ENCODE results near the gene ATP9B.

The ATP9B gene

DNA sequence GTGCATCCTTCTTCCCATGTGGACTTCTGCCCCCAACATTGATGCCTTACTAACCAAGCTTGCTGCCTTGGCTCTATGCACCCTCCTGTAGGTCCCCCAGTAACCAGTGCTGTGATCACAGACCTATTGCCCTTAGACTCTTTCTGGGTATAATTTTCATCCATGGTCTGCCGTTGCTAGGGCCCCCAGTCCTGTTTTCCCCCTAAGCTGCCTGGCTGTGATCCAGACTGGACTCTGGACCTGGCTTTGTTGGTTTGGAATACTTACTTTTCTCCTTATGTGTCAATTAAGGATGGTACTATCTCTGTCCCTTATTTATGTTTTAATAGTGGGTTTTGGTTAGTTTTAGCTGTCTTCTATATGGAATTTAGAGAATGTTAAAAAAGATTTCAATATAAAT lies 26.0 kb downstream of the ATP9B start:
- TF ChIP-seq YY1 (IDR thresholded peaks at IDR 0.05; ENCODE audit: insufficient read depth, insufficient read length) (no peak), SUZ12 (IDR thresholded peaks at IDR 0.05; ENCODE audit: extremely low read depth, insufficient read depth, insufficient read length) (no peak), ZNF274 (IDR thresholded peaks at IDR 0.05; ENCODE audit: low read depth, low read length) (no peak)
- no peaks in the 10 kb centered on the region for H3K9me3 ChIP-seq (ENCODE audit: insufficient read depth, low read length)
- no peak overlapping the region for H3K9ac ChIP-seq (ENCODE audit: insufficient read length, low read depth)
- H3K36me3 ChIP-seq (ENCODE audit: insufficient read depth, insufficient read length, low read length) = peaks cover 2% of the 10 kb centered on the region
- H3K4me1 ChIP-seq (ENCODE audit: insufficient read depth, insufficient read length) = no peaks in the 10 kb centered on the region
- no peak for DNase-seq (ENCODE audit: low read depth, low spot score)
- no peaks in the 10 kb centered on the region for H3K27me3 ChIP-seq (ENCODE audit: insufficient read depth, insufficient read length)
- H3K4me3 ChIP-seq (ENCODE audit: insufficient read length, low read depth) = no peak overlapping the region

GRCh38 chr18:79100944-79101343 lies 31.8 kb downstream of the ATP9B start:
- no peaks in the 10 kb centered on the region for H3K4me1 ChIP-seq (ENCODE audit: insufficient read depth, insufficient read length)
- no peak for TF ChIP-seq YY1 (IDR thresholded peaks at IDR 0.05; ENCODE audit: insufficient read depth, insufficient read length)
- TF ChIP-seq ZNF274 (IDR thresholded peaks at IDR 0.05; ENCODE audit: low read depth, low read length) = no peak

GRCh38 chr18:79102886-79103285 lies 33.7 kb downstream of the ATP9B start:
- H3K27me3 ChIP-seq (ENCODE audit: insufficient read depth, insufficient read length) = no peaks in the 10 kb centered on the region
- TF ChIP-seq SUZ12 (IDR thresholded peaks at IDR 0.05; ENCODE audit: extremely low read depth, insufficient read depth, insufficient read length) = no peak
- no peak for DNase-seq (ENCODE audit: low read depth, low spot score)

More at GRCh38 chr18:79100944-79101343, 31.8 kb downstream of the ATP9B start:
- H3K9ac ChIP-seq (ENCODE audit: insufficient read length, low read depth) = no peak overlapping the region
- no peak for DNase-seq (ENCODE audit: low read depth, low spot score)
- H3K27me3 ChIP-seq (ENCODE audit: insufficient read depth, insufficient read length) = no peaks in the 10 kb centered on the region
- H3K9me3 ChIP-seq (ENCODE audit: insufficient read depth, low read length) = no peaks in the 10 kb centered on the region
- no peak overlapping the region for H3K4me3 ChIP-seq (ENCODE audit: insufficient read length, low read depth)
- H3K36me3 ChIP-seq (ENCODE audit: insufficient read depth, insufficient read length, low read length) = peaks cover 4% of the 10 kb centered on the region

DNA sequence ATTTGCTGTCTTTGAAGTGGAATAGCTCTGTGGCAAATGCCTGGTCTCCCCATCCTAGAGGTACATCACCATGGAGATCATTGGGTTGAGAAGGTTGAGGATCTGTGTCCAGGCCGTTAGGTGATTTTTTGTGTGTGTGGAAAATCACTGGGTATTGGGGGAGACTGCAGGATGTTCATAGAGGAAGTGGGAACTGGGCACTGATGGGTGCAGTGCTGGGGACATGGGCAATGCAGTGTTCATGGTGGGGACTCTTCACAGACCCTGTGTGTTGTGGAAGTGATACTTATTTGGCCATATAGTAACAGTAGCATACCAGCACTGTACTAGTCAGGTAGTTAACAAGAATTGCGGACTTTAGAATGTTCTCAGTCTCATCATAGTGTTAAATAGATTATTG lies 34.9 kb downstream of the ATP9B start:
- DNase-seq (ENCODE audit: low read depth, low spot score) = no peak
- no peak for TF ChIP-seq YY1 (IDR thresholded peaks at IDR 0.05; ENCODE audit: insufficient read depth, insufficient read length)
- no peak for TF ChIP-seq SUZ12 (IDR thresholded peaks at IDR 0.05; ENCODE audit: extremely low read depth, insufficient read depth, insufficient read length)

More at GRCh38 chr18:79102886-79103285, 33.7 kb downstream of the ATP9B start:
- Histone ChIP-seq H3K36me3 (ENCODE audit: insufficient read depth, insufficient read length, low read length) (peaks cover 9% of the 10 kb centered on the region), H3K9ac (ENCODE audit: insufficient read length, low read depth) (no peak overlapping the region), H3K9me3 (ENCODE audit: insufficient read depth, low read length) (no peaks in the 10 kb centered on the region), H3K4me3 (ENCODE audit: insufficient read length, low read depth) (no peak overlapping the region), H3K4me1 (ENCODE audit: insufficient read depth, insufficient read length) (no peaks in the 10 kb centered on the region)

DNA sequence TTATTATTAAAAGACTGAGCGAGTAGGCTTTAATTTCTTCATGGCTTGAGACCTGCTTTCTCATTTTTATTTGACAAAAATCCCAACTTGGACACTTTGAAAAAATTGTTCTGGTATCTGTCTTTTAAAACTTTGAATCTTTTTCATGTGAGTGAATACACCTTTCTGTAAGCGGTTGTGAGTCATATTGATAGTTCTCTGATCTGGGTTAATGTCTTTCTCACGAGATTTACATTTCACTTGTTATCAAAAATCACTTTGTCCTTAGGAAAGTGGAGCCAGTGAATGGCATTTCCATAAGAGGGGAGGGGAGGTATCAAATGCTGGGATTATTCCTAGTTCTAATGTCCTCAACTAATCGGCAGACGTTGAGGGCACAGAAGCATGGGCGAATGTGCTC lies 36.3 kb downstream of the ATP9B start:
- no peaks in the 10 kb centered on the region for H3K27me3 ChIP-seq (ENCODE audit: insufficient read depth, insufficient read length)
- no peak for TF ChIP-seq ZNF274 (IDR thresholded peaks at IDR 0.05; ENCODE audit: low read depth, low read length)
- no peak for TF ChIP-seq SUZ12 (IDR thresholded peaks at IDR 0.05; ENCODE audit: extremely low read depth, insufficient read depth, insufficient read length)
- TF ChIP-seq YY1 (IDR thresholded peaks at IDR 0.05; ENCODE audit: insufficient read depth, insufficient read length) = no peak
- DNase-seq (ENCODE audit: low read depth, low spot score) = no peak
- peaks cover 13% of the 10 kb centered on the region for H3K36me3 ChIP-seq (ENCODE audit: insufficient read depth, insufficient read length, low read length)
- H3K4me1 ChIP-seq (ENCODE audit: insufficient read depth, insufficient read length) = no peaks in the 10 kb centered on the region
- H3K9ac ChIP-seq (ENCODE audit: insufficient read length, low read depth) = no peak overlapping the region
- H3K4me3 ChIP-seq (ENCODE audit: insufficient read length, low read depth) = no peak overlapping the region
- no peaks in the 10 kb centered on the region for H3K9me3 ChIP-seq (ENCODE audit: insufficient read depth, low read length)

More for the DNA sequence above, 34.9 kb downstream of the ATP9B start:
- H3K36me3 ChIP-seq (ENCODE audit: insufficient read depth, insufficient read length, low read length) = peaks cover 13% of the 10 kb centered on the region
- H3K27me3 ChIP-seq (ENCODE audit: insufficient read depth, insufficient read length) = no peaks in the 10 kb centered on the region
- H3K4me3 ChIP-seq (ENCODE audit: insufficient read length, low read depth) = no peak overlapping the region
- H3K9me3 ChIP-seq (ENCODE audit: insufficient read depth, low read length) = no peaks in the 10 kb centered on the region
- no peaks in the 10 kb centered on the region for H3K4me1 ChIP-seq (ENCODE audit: insufficient read depth, insufficient read length)
- no peak overlapping the region for H3K9ac ChIP-seq (ENCODE audit: insufficient read length, low read depth)

DNA sequence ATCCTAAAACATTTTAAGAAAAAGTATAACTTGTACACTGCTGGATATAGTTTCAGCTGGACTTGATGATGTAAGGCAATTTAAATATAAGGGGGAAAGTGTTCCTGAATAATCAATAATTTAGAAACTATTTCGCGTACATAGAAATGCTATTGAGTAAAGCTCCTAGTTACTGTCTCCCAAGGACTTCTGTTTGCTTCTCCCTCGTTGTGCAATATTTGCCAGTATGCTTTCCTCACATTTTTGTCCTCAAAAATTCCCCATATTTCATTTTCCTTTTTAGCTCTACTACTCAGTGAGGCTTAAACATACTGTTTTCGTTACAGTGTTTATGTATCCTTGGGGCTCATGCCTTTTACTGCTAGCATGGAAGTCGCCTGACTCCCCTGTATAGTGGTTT lies 36.9 kb downstream of the ATP9B start:
- no peak overlapping the region for H3K4me3 ChIP-seq (ENCODE audit: insufficient read length, low read depth)
- H3K9me3 ChIP-seq (ENCODE audit: insufficient read depth, low read length) = no peaks in the 10 kb centered on the region
- H3K36me3 ChIP-seq (ENCODE audit: insufficient read depth, insufficient read length, low read length) = peaks cover 11% of the 10 kb centered on the region
- no peaks in the 10 kb centered on the region for H3K4me1 ChIP-seq (ENCODE audit: insufficient read depth, insufficient read length)
- TF ChIP-seq YY1 (IDR thresholded peaks at IDR 0.05; ENCODE audit: insufficient read depth, insufficient read length) = no peak
- no peak for TF ChIP-seq SUZ12 (IDR thresholded peaks at IDR 0.05; ENCODE audit: extremely low read depth, insufficient read depth, insufficient read length)
- no peak for TF ChIP-seq ZNF274 (IDR thresholded peaks at IDR 0.05; ENCODE audit: low read depth, low read length)
- no peaks in the 10 kb centered on the region for H3K27me3 ChIP-seq (ENCODE audit: insufficient read depth, insufficient read length)
- H3K9ac ChIP-seq (ENCODE audit: insufficient read length, low read depth) = no peak overlapping the region
- DNase-seq (ENCODE audit: low read depth, low spot score) = no peak

DNA sequence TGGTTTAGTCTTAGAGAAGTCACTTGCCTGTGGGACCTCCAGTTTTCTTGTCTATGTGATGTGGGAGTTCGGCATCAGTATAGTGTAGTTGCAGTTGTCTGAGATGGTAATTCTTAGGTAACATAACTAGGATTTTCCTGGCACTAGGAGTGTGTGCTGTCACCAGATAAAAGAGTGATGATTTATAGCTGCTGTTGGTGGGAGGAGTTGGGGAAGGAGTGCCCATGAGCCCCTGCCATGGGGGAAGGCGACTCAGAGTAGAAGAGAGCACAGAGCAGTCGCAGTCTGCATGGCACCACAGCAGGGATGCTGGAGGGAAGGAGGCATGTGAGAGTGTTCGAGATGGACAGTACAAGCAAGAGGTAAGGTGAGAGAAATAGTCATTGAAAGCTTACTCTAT lies 38.7 kb downstream of the ATP9B start:
- no peak for TF ChIP-seq SUZ12 (IDR thresholded peaks at IDR 0.05; ENCODE audit: extremely low read depth, insufficient read depth, insufficient read length)
- TF ChIP-seq ZNF274 (IDR thresholded peaks at IDR 0.05; ENCODE audit: low read depth, low read length) = no peak
- TF ChIP-seq YY1 (IDR thresholded peaks at IDR 0.05; ENCODE audit: insufficient read depth, insufficient read length) = no peak
- DNase-seq (ENCODE audit: low read depth, low spot score) = no peak
- no peaks in the 10 kb centered on the region for H3K4me1 ChIP-seq (ENCODE audit: insufficient read depth, insufficient read length)
- H3K4me3 ChIP-seq (ENCODE audit: insufficient read length, low read depth) = no peak overlapping the region
- H3K9ac ChIP-seq (ENCODE audit: insufficient read length, low read depth) = no peak overlapping the region
- peaks cover 11% of the 10 kb centered on the region for H3K36me3 ChIP-seq (ENCODE audit: insufficient read depth, insufficient read length, low read length)
- no peaks in the 10 kb centered on the region for H3K27me3 ChIP-seq (ENCODE audit: insufficient read depth, insufficient read length)
- H3K9me3 ChIP-seq (ENCODE audit: insufficient read depth, low read length) = no peaks in the 10 kb centered on the region
